K562 (cell line): Measurements from ENCODE around the gene ZNF200. TPM values are rescaled to one million over a fixed set of nuclear protein-coding genes. Genes with fewer than 3 reads are reported as not detected.

Experiments used
- FUS ChIP-seq: fragments of 200-400 bp; formaldehyde crosslinking; optimal IDR thresholded peaks from 2 replicates; pipeline ENCODE3; 2017; ENCODE audit warnings: low read depth, low read length
- HDAC1 ChIP-seq, 2 experiments: fragments of 450-650 bp; IDR thresholded peaks; 2 replicates each; pipeline ENCODE4 v1.6.1; 2016 to 2017; ENCODE audit warnings: inconsistent platforms in 1 of 2, mild to moderate bottlenecking in 1 of 2, moderate library complexity in 1 of 2
- HDAC3 ChIP-seq: fragments of 450-650 bp; IDR thresholded peaks from 2 replicates; pipeline ENCODE4 v1.6.1; 2018; ENCODE audit warnings: borderline replicate concordance, mild to moderate bottlenecking, moderate library complexity; ENCODE audit not compliant: partially characterized antibody
- KDM1A ChIP-seq, 2 experiments: fragments of 450-650 bp; IDR thresholded peaks; 2 replicates each; pipeline ENCODE4 v1.6.1; 2016; ENCODE audit warnings: mild to moderate bottlenecking in 2 of 2
- MGA ChIP-seq: fragments of 450-650 bp; IDR thresholded peaks from 2 replicates; pipeline ENCODE4 v1.6.1; 2016; ENCODE audit warnings: mild to moderate bottlenecking, moderate library complexity
- POLR2AphosphoS5 ChIP-seq: IDR thresholded peaks from 2 replicates; pipeline ENCODE4 v1.6.1; 2011; ENCODE audit warnings: mild to moderate bottlenecking, low read depth, low read length, moderate library complexity; ENCODE audit not compliant: control insufficient read depth, insufficient read depth
- RAD21 ChIP-seq, 2 experiments: fragments of 250-450 bp in 1 of 2; fragments of 450-650 bp in 1 of 2; sonication (Bioruptor Pico) in 1 of 2; formaldehyde crosslinking in 1 of 2; IDR thresholded peaks in 1 of 2; conservative IDR thresholded peaks in 1 of 2; 2 replicates each; pipeline versions ENCODE4 v1.4.0 to v1.8.0; 2020 to 2022; ENCODE audit warnings: mild to moderate bottlenecking in 2 of 2, moderate library complexity in 1 of 2
- TAL1 ChIP-seq: fragments of 450-650 bp; IDR thresholded peaks from 2 replicates; pipeline ENCODE4 v1.6.1; 2016; ENCODE audit warnings: mild to moderate bottlenecking
- TBP ChIP-seq: optimal IDR thresholded peaks from 2 replicates; pipeline ENCODE3; 2011; ENCODE audit warnings: low read depth, low read length, improper control_type of control experiment
- TCF3 ChIP-seq: sonication (generic); formaldehyde crosslinking; IDR thresholded peaks from 2 replicates; pipeline ENCODE4 v1.4.0; 2020; ENCODE audit warnings: mild to moderate bottlenecking, missing genetic modification reagents
- ZNF696 ChIP-seq: fragments of 250-450 bp; sonication (Bioruptor Pico); conservative IDR thresholded peaks from 2 replicates; pipeline ENCODE4 v1.4.0; 2020; ENCODE audit warnings: mild to moderate bottlenecking, moderate library complexity
- ZNF764 ChIP-seq: fragments of 250-450 bp; sonication (Bioruptor Pico); IDR thresholded peaks from 2 replicates; pipeline ENCODE4 v1.4.0; 2020; ENCODE audit warnings: low read depth, mild to moderate bottlenecking, moderate library complexity
- polyA plus RNA-seq, 8 experiments: library from polyadenylated mRNA; depleted of rRNA in 4 of 8; stranded (reverse) in 5 of 8; unstranded in 3 of 8; fragments of >200 nt; fragmentation: Nextera tagmentation in 2 of 8; fragmentation: Illumina TruSeq in 1 of 8; extraction: Ambion mirVana in 2 of 8; extraction: Trizol in 1 of 8; gene quantifications; 2 replicates each; pipeline versions ENCODE4 v1.2.1 to v1.2.3, GENCODE V29; 2011 to 2014; ENCODE audit warnings: inconsistent platforms in 1 of 8, missing spikeins in 1 of 8
- total RNA-seq, 7 experiments: library from RNA; depleted of rRNA in 6 of 7; stranded (reverse); fragments of >200 nt in 6 of 7; fragmentation: Illumina TruSeq in 2 of 7; extraction: Trizol in 2 of 7; gene quantifications; 2 replicates each; pipeline versions ENCODE4 v1.2.1 to v1.2.3, GENCODE V29; 2011 to 2021; ENCODE audit warnings: low replicate concordance in 1 of 7

The ZNF200 gene
- total and polyA plus RNA-seq, 9 of the 15 experiments (the other 6 are each of a cell fraction or from before 2014, with no cell fraction given), result 4.8 to 14.5 (median 9.2) TPM

- TF ChIP-seq MGA, result no peak
- peak; percentile 61; the same call in 1 of the 2 replicates for TF ChIP-seq TCF3
- TF ChIP-seq FUS, result no peak
- TF ChIP-seq HDAC3, result no peak
- peak in 1 of 2 experiments; percentile 47; a peak in 1 of 4 replicates for TF ChIP-seq HDAC1 (IDR thresholded peaks at IDR 0.05)
- TF ChIP-seq TBP, result no peak
- peak; percentile 89 to 92 for TF ChIP-seq KDM1A (IDR thresholded peaks at IDR 0.05)
- peak; percentile 60; the same call in 1 of the 2 replicates for TF ChIP-seq POLR2AphosphoS5
- no peak for TF ChIP-seq ZNF696 (CRISPR knock-in tag)
- no peak for TF ChIP-seq ZNF764
- TF ChIP-seq TAL1, result peak; percentile 77
- no peak for TF ChIP-seq RAD21 (CRISPR knock-in tag; conservative IDR thresholded peaks at IDR 0.05 in 1 of 2, IDR thresholded peaks at IDR 0.05 in 1 of 2)
Measured at GRCh38 chr16:3194792-3195191, 40.2 kb downstream of the ZNF200 start (continued).
